Calu3 (cell line): ENCODE measurements around the gene ASB4. TPM values are rescaled to one million over a fixed set of nuclear protein-coding genes. Genes with fewer than 3 reads are reported as not detected.
A peak's percentile ranks its signal among the peaks of the same experiment; 100 is the strongest.

Source experiments
- Bru-seq: library from RNA; stranded (reverse); fragments of 400-500 nt; gene quantifications from one replicate; lab custom pipeline; 2021; lab: Mats Ljungman, UMichigan
- BruChase-seq, 2 experiments: library from RNA; stranded (reverse); fragments of 400-500 nt; gene quantifications; one replicate each; lab custom pipeline; 2021; lab: Mats Ljungman, UMichigan
- BruUV-seq: library from RNA; stranded (reverse); fragments of 400-500 nt; replicated peaks from 2 replicates; lab custom pipeline; 2021; lab: Mats Ljungman, UMichigan
- CTCF ChIA-PET: fragments of 300-600 bp; sonication (Branson Sonifier 250); formaldehyde crosslinking; loops from one replicate; lab custom pipeline; 2022; ENCODE audit warnings: antibody characterized with exemption; lab: Charles Lee
- DNase-seq: peaks from one replicate; pipeline ENCODE4 v3.0.0; 2022
- H3K27ac Mint-ChIP-seq: one replicate; pipeline ENCODE4 v1.8.0; 2022; ENCODE audit warnings: mixed read lengths; ENCODE audit not compliant: unreplicated experiment
- H3K27me3 Mint-ChIP-seq: one replicate; pipeline ENCODE4 v1.8.0; 2022; ENCODE audit warnings: mixed read lengths; ENCODE audit not compliant: unreplicated experiment
- H3K36me3 Mint-ChIP-seq: one replicate; pipeline ENCODE4 v1.8.0; 2022; ENCODE audit warnings: mild to moderate bottlenecking, moderate library complexity, mixed read lengths; ENCODE audit not compliant: insufficient read depth, unreplicated experiment
- H3K4me1 Mint-ChIP-seq: one replicate; pipeline ENCODE4 v1.8.0; 2022; ENCODE audit warnings: mild to moderate bottlenecking, low read depth, mixed read lengths; ENCODE audit not compliant: unreplicated experiment
- H3K4me3 Mint-ChIP-seq: one replicate; pipeline ENCODE4 v1.8.0; 2022; ENCODE audit warnings: mild to moderate bottlenecking, low read depth, moderate library complexity, mixed read lengths; ENCODE audit not compliant: unreplicated experiment
- H3K9me3 Mint-ChIP-seq: one replicate; pipeline ENCODE4 v1.8.0; 2022; ENCODE audit warnings: low read depth, mixed read lengths; ENCODE audit not compliant: unreplicated experiment
- CTCF ChIP-seq: fragments of 200-600 bp; IDR thresholded peaks from one replicate; pipeline ENCODE4 v1.8.0; 2022; ENCODE audit warnings: antibody characterized with exemption; ENCODE audit not compliant: unreplicated experiment
- intact Hi-C: fragments of 100-400 bp; cut with micrococcal nuclease; formaldehyde crosslinking; loops from one replicate; pipeline ENCODE4 v1.10.0; 2022; ENCODE audit not compliant: unreplicated experiment
- long read RNA-seq: library from polyadenylated mRNA; stranded (forward); transcript quantifications from one replicate; pipeline ENCODE4 v2.0.0, GENCODE V29; 2022
- total RNA-seq: library from RNA; stranded (reverse); gene quantifications from 2 replicates; pipeline ENCODE4 v1.2.3, GENCODE V29; 2022

The ASB4 gene
- 0.47 TPM in 1 of 2 replicates, not detected in the other for total RNA-seq
- Bru-seq, nascent RNA: percentile 17 among the genes with signal in this experiment
- percentile 17 among the genes with signal in this experiment for BruChase-seq, experiment 1, labeled RNA remaining after a 6-hour chase
- BruChase-seq, experiment 2, labeled RNA remaining after a 2-hour chase: percentile 12 among the genes with signal in this experiment
- long read RNA-seq, partial matches to known transcripts: 0 of 1 reads
- long read RNA-seq, other reads (novel, unspliced or antisense): 1 of 1 reads

GRCh38 chr7:95485391-95486123 is at the start of gene ASB4:
TSS of gene ASB4 (plus strand) at chr7:95485943. CDS start at chr7:95485972, 29 bp downstream.
- no peak for TF ChIP-seq CTCF
- intact Hi-C loops: no loop called here
- no peak within 1 kb of the TSS for H3K4me3 Mint-ChIP-seq
- no peaks in the 10 kb centered on the region for H3K27me3 Mint-ChIP-seq
- H3K27ac Mint-ChIP-seq: no peak within 1 kb of the TSS
- no peak for DNase-seq
- BruUV-seq: no TSS peak
- no peaks in the 10 kb centered on the region for H3K9me3 Mint-ChIP-seq
- H3K36me3 Mint-ChIP-seq: no peaks in the 10 kb centered on the region
- peaks cover 4% of the 10 kb centered on the region for H3K4me1 Mint-ChIP-seq
- CTCF ChIA-PET: interaction anchor here (1.3 kb wide), 1 partner anchor 44 kb away, joined by 4 read pairs; no protein-coding TSS in a partner anchor

GRCh38 chr7:95436407-95436806 is 49.3 kb upstream of the ASB4 start:
- peaks cover 14% of the 10 kb centered on the region for H3K36me3 Mint-ChIP-seq
- CTCF ChIA-PET: interaction anchor here (1.2 kb wide), 1 partner anchor 40 kb away, joined by 3 read pairs; no protein-coding TSS in a partner anchor
- DNase-seq: no peak
- no peaks in the 10 kb centered on the region for H3K9me3 Mint-ChIP-seq
- H3K4me1 Mint-ChIP-seq: peaks cover 31% of the 10 kb centered on the region
- BruUV-seq: no TSS peak
- no peak overlapping the region for H3K27ac Mint-ChIP-seq
- intact Hi-C loops: no loop called here
- H3K27me3 Mint-ChIP-seq: no peaks in the 10 kb centered on the region
- no peak for TF ChIP-seq CTCF
- no peak overlapping the region for H3K4me3 Mint-ChIP-seq

- Mint-ChIP-seq H3K9me3 (no peaks in the 10 kb centered on the region), H3K27ac (peak overlapping the region; percentile 51), H3K36me3 (no peaks in the 10 kb centered on the region), H3K27me3 (no peaks in the 10 kb centered on the region), H3K4me1 (peaks cover 24% of the 10 kb centered on the region), H3K4me3 (peak overlapping the region; percentile 18)
- TF ChIP-seq CTCF: no peak
- no peak for DNase-seq
- intact Hi-C loops: no loop called here
- CTCF ChIA-PET: interaction anchor here (0.6 to 1.1 kb wide), 4 partner anchors 32 to 500 kb away, joined by 3 to 6 read pairs (median 4); no protein-coding TSS in a partner anchor
- no TSS peak for BruUV-seq
Observed at GRCh38 chr7:95440394-95441038, 45.2 kb upstream of the ASB4 start.

- intact Hi-C loops: no loop called here
- Mint-ChIP-seq H3K27ac (peak overlapping the region; percentile 51), H3K4me3 (peak overlapping the region; percentile 18), H3K36me3 (no peaks in the 10 kb centered on the region), H3K27me3 (no peaks in the 10 kb centered on the region), H3K9me3 (no peaks in the 10 kb centered on the region), H3K4me1 (peaks cover 24% of the 10 kb centered on the region)
- CTCF ChIA-PET: interaction anchor here (0.6 to 1.1 kb wide), 4 partner anchors 33 to 500 kb away, joined by 3 to 6 read pairs (median 4); no protein-coding TSS in a partner anchor
- peak; percentile 57 for DNase-seq
- no TSS peak for BruUV-seq
- TF ChIP-seq CTCF: no peak
Observed at GRCh38 chr7:95441042-95441823, 44.5 kb upstream of the ASB4 start.
